HFF-Myc (cell line): ENCODE data around the gene ABCD1.

Experiments
- DNase-seq: peaks from one replicate; pipeline ENCODE4 v3.0.0-alpha.2; 2011; ENCODE audit warnings: low read depth; ENCODE audit errors: extremely low read depth
- H3K4me3 ChIP-seq: replicated peaks from 2 replicates; pipeline ENCODE4 v1.5.1; 2011; ENCODE audit warnings: low read depth, mild to moderate bottlenecking, control low read depth, low read length
- CTCF ChIP-seq: IDR thresholded peaks from 2 replicates; pipeline ENCODE4 v1.5.1; 2012; ENCODE audit warnings: mild to moderate bottlenecking, low read depth, low read length, control low read depth; ENCODE audit errors: missing control alignments

The ABCD1 gene

GRCh38 chrX:153722704-153723350 is 1.8 kb upstream of the ABCD1 start:
- no peak for TF ChIP-seq CTCF
- peak overlapping the region; percentile 64 for H3K4me3 ChIP-seq
- DNase-seq = no peak

- no peak for DNase-seq
- peak overlapping the region; percentile 64 for H3K4me3 ChIP-seq
- peak; percentile 54 for TF ChIP-seq CTCF
Measured at GRCh38 chrX:153723351-153724251, 1.1 kb upstream of the ABCD1 start.

GRCh38 chrX:153725039-153725831 is 579 bp downstream of the ABCD1 start:
- no peak for DNase-seq
- TF ChIP-seq CTCF = no peak
- H3K4me3 ChIP-seq = peak overlapping the region; percentile 28

GRCh38 chrX:153725832-153726285 is 1.2 kb downstream of the ABCD1 start:
- TF ChIP-seq CTCF = no peak
- DNase-seq = no peak
- no peak overlapping the region for H3K4me3 ChIP-seq

GRCh38 chrX:153726286-153727122 is 1.8 kb downstream of the ABCD1 start:
- no peak overlapping the region for H3K4me3 ChIP-seq
- no peak for DNase-seq
- TF ChIP-seq CTCF = no peak
